HepG2 (cell line): ENCODE measurements around the gene PLA2G7. TPM values are rescaled to one million over a fixed set of nuclear protein-coding genes. Genes with fewer than 3 reads are reported as not detected.

Experiments used
- ATAC-seq: fragments of 200-7000 bp; cut with Tn5 transposase; 3 replicates; pipeline ENCODE4 v1.9.1; 2020; ENCODE audit warnings: mild to moderate bottlenecking, moderate library complexity
- BruUV-seq: library from RNA; stranded (reverse); fragments of 400-500 nt; replicated peaks from 2 replicates; lab custom pipeline; 2021; lab: Mats Ljungman, UMichigan
- CTCF ChIA-PET: fragments of 300-600 bp; formaldehyde crosslinking; extraction: SDS; loops from one replicate; lab custom pipeline; 2021; ENCODE audit warnings: low total read pairs, inconsistent platforms, low intra/inter-chr PET ratio; lab: Yijun Ruan, JAX
- POLR2A ChIA-PET: fragments of 350-600 bp; sonication (Branson Sonifier 250); formaldehyde crosslinking; loops from one replicate; lab custom pipeline; 2020; ENCODE audit warnings: antibody characterized with exemption, inconsistent platforms; lab: Yijun Ruan, JAX
- DNase-seq: peaks from one replicate; pipeline ENCODE4 v3.0.0-alpha.2; 2015; ENCODE audit warnings: low spot score
- FAIRE-seq: peaks from 3 replicates; lab custom pipeline; 2011; peaks lifted over from hg19 to GRCh38; lab: Jason Lieb, UNC
- H2AFZ ChIP-seq: one replicate; pipeline ENCODE4 v1.6.1; 2011; ENCODE audit warnings: low read length, inconsistent platforms
- H3K27ac ChIP-seq: fragments of 300-600 bp; 3 replicates; pipeline ENCODE4 v1.8.0; 2011; ENCODE audit warnings: mixed run types, mild to moderate bottlenecking, mixed read lengths, low read length, inconsistent platforms; ENCODE audit not compliant: insufficient read depth; ENCODE audit errors: extremely low read length
- H3K27me3 ChIP-seq, 2 experiments: fragments of 200-600 bp in 1 of 2; 2 replicates in 1 of 2; 3 replicates in 1 of 2; pipeline versions ENCODE4 v1.6.0 to v1.8.0; 2011; ENCODE audit warnings: low read length in 2 of 2, mild to moderate bottlenecking in 2 of 2, moderate library complexity in 2 of 2, inconsistent platforms in 1 of 2; ENCODE audit not compliant: insufficient read depth in 2 of 2, control insufficient read depth in 1 of 2
- H3K36me3 ChIP-seq, 2 experiments: fragments of 200-600 bp in 1 of 2; replicated peaks in 1 of 2; 2 replicates in 1 of 2; 3 replicates in 1 of 2; pipeline versions ENCODE4 v1.5.1 to v1.8.0; 2011; ENCODE audit warnings: low read length in 2 of 2, inconsistent platforms in 1 of 2; ENCODE audit not compliant: insufficient read depth in 2 of 2, control insufficient read depth in 1 of 2
- H3K4me1 ChIP-seq: 2 replicates; pipeline ENCODE4 v1.5.1; 2012; ENCODE audit warnings: low read length, inconsistent platforms; ENCODE audit not compliant: insufficient read depth
- H3K4me2 ChIP-seq: 2 replicates; pipeline ENCODE4 v1.6.0; 2011; ENCODE audit warnings: low read depth, low read length, inconsistent platforms
- H3K4me3 ChIP-seq, 3 experiments: fragments of 200-600 bp in 1 of 3; sonication (generic), shearing (Covaris generic) in 1 of 3; replicated peaks in 1 of 3; 2 replicates each; pipeline ENCODE4 v1.5.1; 2011 to 2016; ENCODE audit warnings: low read length in 3 of 3, inconsistent platforms in 2 of 3, low read depth in 2 of 3, mild to moderate bottlenecking in 2 of 3, control low read depth in 1 of 3, mixed read lengths in 1 of 3; ENCODE audit not compliant: insufficient read depth in 1 of 3
- H3K79me2 ChIP-seq: one replicate; pipeline ENCODE4 v1.6.1; 2011; ENCODE audit warnings: low read length, inconsistent platforms; ENCODE audit not compliant: insufficient read depth
- H3K9ac ChIP-seq: 2 replicates; pipeline ENCODE4 v1.6.0; 2011; ENCODE audit warnings: mild to moderate bottlenecking, low read depth, low read length, inconsistent platforms; ENCODE audit not compliant: insufficient read depth
- H3K9me3 ChIP-seq: 2 replicates; pipeline ENCODE4 v1.5.1; 2012; ENCODE audit warnings: mild to moderate bottlenecking, low read length
- H4K20me1 ChIP-seq: 2 replicates; pipeline ENCODE4 v1.6.0; 2011; ENCODE audit warnings: inconsistent platforms, mild to moderate bottlenecking, low read length, moderate library complexity; ENCODE audit not compliant: insufficient read depth
- CENPBD1 ChIP-seq: sonication (generic); formaldehyde crosslinking; IDR thresholded peaks from 2 replicates; pipeline ENCODE4 v1.8.0; 2022; ENCODE audit warnings: missing genetic modification reagents, low read depth, mild to moderate bottlenecking, borderline replicate concordance
- CTCF ChIP-seq: sonication (generic); formaldehyde crosslinking; IDR thresholded peaks from 2 replicates; pipeline ENCODE4 v1.5.0; 2020; ENCODE audit warnings: mild to moderate bottlenecking, missing genetic modification reagents, moderate library complexity
- PLRG1 ChIP-seq: fragments of 450-650 bp; conservative IDR thresholded peaks from 2 replicates; pipeline ENCODE4 v1.6.1; 2016
- RBFOX2 ChIP-seq: fragments of 200-400 bp; formaldehyde crosslinking; IDR thresholded peaks from 2 replicates; pipeline ENCODE4 v1.6.1; 2017; ENCODE audit warnings: low read depth, mild to moderate bottlenecking, low read length
- STAG1 ChIP-seq: sonication (generic); formaldehyde crosslinking; IDR thresholded peaks from 2 replicates; pipeline ENCODE4 v1.4.0; 2020; ENCODE audit warnings: missing genetic modification reagents
- TRAFD1 ChIP-seq: sonication (generic); formaldehyde crosslinking; IDR thresholded peaks from 2 replicates; pipeline ENCODE4 v1.5.1; 2020; ENCODE audit warnings: missing genetic modification reagents, mild to moderate bottlenecking, borderline replicate concordance
- ZNF562 ChIP-seq: sonication (generic); formaldehyde crosslinking; IDR thresholded peaks from 2 replicates; pipeline ENCODE4 v1.8.0; 2022; ENCODE audit warnings: missing genetic modification reagents, borderline replicate concordance
- WGBS: methylation state at CpG from one replicate; pipeline ENCODE4 v1.1.6; 2017; ENCODE audit warnings: low lambda C conversion rate; 5-methylcytosine and 5-hydroxymethylcytosine counted together
- in situ Hi-C: cut with HindIII; loops from 2 replicates; pipeline ENCODE4 v1.10.0; 2017; ENCODE audit warnings: low pct_unique_long_range_greater_than_20kb; ENCODE audit not compliant: extremely low pct_ligation_motif_present
- intact Hi-C: fragments of 100-400 bp; cut with micrococcal nuclease; formaldehyde crosslinking; loops from one replicate; pipeline ENCODE4 v1.10.0; 2022; ENCODE audit not compliant: unreplicated experiment
- polyA plus RNA-seq, 8 experiments: library from polyadenylated mRNA; depleted of rRNA in 3 of 8; stranded (reverse) in 7 of 8; unstranded in 1 of 8; fragments of >200 nt; fragmentation: Illumina TruSeq in 4 of 8; extraction: Trizol in 4 of 8; gene quantifications; 2 replicates each; pipeline versions ENCODE4 v1.2.1 to v1.2.3, GENCODE V29; 2011 to 2016; ENCODE audit warnings: low read depth in 4 of 8, missing spikeins in 1 of 8, mixed read lengths in 1 of 8; ENCODE audit not compliant: insufficient read depth in 1 of 8
- total RNA-seq, 5 experiments: library from RNA; depleted of rRNA; stranded (reverse); fragments of >200 nt; fragmentation: Illumina TruSeq; extraction: Trizol; gene quantifications; 2 replicates each; pipeline ENCODE4 v1.2.3, GENCODE V29; 2016; ENCODE audit warnings: low read depth in 1 of 5

The PLA2G7 gene
- total and polyA plus RNA-seq, 2 of the 13 experiments (the other 11 are each of a cell fraction or from before 2014, with no cell fraction given) = not detected

- no peak overlapping the region for H3K27ac ChIP-seq
- no peak overlapping the region for H3K4me2 ChIP-seq
- BruUV-seq = no TSS peak
- CTCF ChIA-PET = no interaction called here
- intact Hi-C loops = loop anchor here (1.0 kb wide), 1 partner anchor 258 kb away; no protein-coding TSS in a partner anchor
- peak; percentile 87 for ATAC-seq
- TF ChIP-seq ZNF562 (no peak), PLRG1 (no peak), TRAFD1 (CRISPR knock-in tag) (no peak), CTCF (CRISPR knock-in tag) (peak; percentile 33), CENPBD1 (CRISPR knock-in tag) (no peak), RBFOX2 (no peak), STAG1 (CRISPR knock-in tag) (peak; percentile 35; the same call in 1 of the 2 replicates)
- TF ChIP-seq, all 625 proteins: peak for 2
- Histone ChIP-seq H3K4me1 (no peaks in the 10 kb centered on the region), H3K79me2 (no peaks in the 10 kb centered on the region), H3K9me3 (no peaks in the 10 kb centered on the region), H4K20me1 (no peaks in the 10 kb centered on the region), H3K4me3 (no peak overlapping the region), H2AFZ (no peak overlapping the region), H3K27me3 (no peaks in the 10 kb centered on the region), H3K9ac (no peak overlapping the region), H3K36me3 (no peaks in the 10 kb centered on the region)
- WGBS = 45% methylated on average over 4 of the region's 4 CpGs
- FAIRE-seq (peak; percentile 8), DNase-seq (peak; percentile 16)
- POLR2A ChIA-PET = no interaction called here
- in situ Hi-C loops = no loop called here
These were observed 57.9 kb downstream of the PLA2G7 start for GRCh38 chr6:46677314-46677654.
